Fibroblast of lung (primary cell): ENCODE results near the gene CD48.

Experiments used
- CTCF ChIP-seq, 2 donors: IDR thresholded peaks in 1 of 2; conservative IDR thresholded peaks in 1 of 2; 1 replicate in 1 of 2; 2 replicates in 1 of 2; pipeline ENCODE4 v1.5.1; 2011 to 2012; ENCODE audit warnings: low read length in 2 of 2, control low read depth in 1 of 2, inconsistent platforms in 1 of 2, low read depth in 1 of 2, mild to moderate bottlenecking in 1 of 2
- EZH2 ChIP-seq: IDR thresholded peaks from 2 replicates; pipeline ENCODE4 v1.5.1; 2012; ENCODE audit warnings: low read length, control low read depth, mild to moderate bottlenecking; ENCODE audit errors: missing control alignments

- TF ChIP-seq CTCF (conservative IDR thresholded peaks at IDR 0.05 in 1 of 2, IDR thresholded peaks at IDR 0.05 in 1 of 2; ENCODE audit: low read depth in 1 of 2, low read length in 2 of 2) (no peak), EZH2 (no peak)
Measured at GRCh38 chr1:160637821-160638539, 73.6 kb downstream of the CD48 start.
